HG02763 (cell line): Measurements from ENCODE around the gene CDH4.
"Not testable (repeated sequence)": the region's sequence is repeated elsewhere in the genome, so short reads cannot be mapped to it uniquely, and the experiment has no call there.

Experiments used
- ATAC-seq: cut with Tn5 transposase; IDR thresholded peaks from one replicate; pipeline ENCODE4 v1.9.1; 2021; ENCODE audit warnings: mild to moderate bottlenecking, moderate library complexity; ENCODE audit not compliant: unreplicated experiment

The CDH4 gene

GRCh38 chr20:61973515-61974356 is 721.7 kb downstream of the CDH4 start:
- ATAC-seq: no peak

- no peak for ATAC-seq
These were observed 722.2 kb downstream of the CDH4 start for GRCh38 chr20:61974357-61974665.

- no peak for ATAC-seq
These were observed 723.5 kb downstream of the CDH4 start for GRCh38 chr20:61975407-61976129.

GRCh38 chr20:61976263-61976643 is 724.2 kb downstream of the CDH4 start:
- no peak for ATAC-seq

GRCh38 chr20:61976644-61977418 is 724.8 kb downstream of the CDH4 start:
- no peak for ATAC-seq

GRCh38 chr20:61977419-61977786 is 725.3 kb downstream of the CDH4 start:
- ATAC-seq: no peak

GRCh38 chr20:61978491-61978890 is 726.4 kb downstream of the CDH4 start:
- ATAC-seq: no peak

GRCh38 chr20:61979090-61979489 is 727.0 kb downstream of the CDH4 start:
- ATAC-seq: no peak

GRCh38 chr20:61979701-61980635 is 727.9 kb downstream of the CDH4 start:
- no peak for ATAC-seq

GRCh38 chr20:61980647-61981583 is 728.9 kb downstream of the CDH4 start:
- no peak for ATAC-seq

GRCh38 chr20:61981691-61982090 is 729.6 kb downstream of the CDH4 start:
- ATAC-seq: not testable (repeated sequence)

- ATAC-seq: no peak
These were observed 730.3 kb downstream of the CDH4 start for GRCh38 chr20:61982191-61982950.

- ATAC-seq: no peak
These were observed 730.9 kb downstream of the CDH4 start for GRCh38 chr20:61982951-61983315.

- ATAC-seq: no peak
These were observed 731.9 kb downstream of the CDH4 start for GRCh38 chr20:61983965-61984364.

GRCh38 chr20:61984431-61984830 is 732.4 kb downstream of the CDH4 start:
- ATAC-seq: not testable (repeated sequence)

GRCh38 chr20:61985096-61985495 is 733.0 kb downstream of the CDH4 start:
- ATAC-seq: no peak

- ATAC-seq: no peak
These were observed 734.8 kb downstream of the CDH4 start for GRCh38 chr20:61986762-61987321.

- ATAC-seq: no peak
These were observed 736.6 kb downstream of the CDH4 start for GRCh38 chr20:61988665-61989064.

- ATAC-seq: no peak
These were observed 737.7 kb downstream of the CDH4 start for GRCh38 chr20:61989741-61990140.
